Gastrocnemius medialis (tissue), 4 donors: ENCODE results near the gene MOGAT1.

ENCODE experiments used
- CTCF ChIP-seq, 5 experiments: fragments of 450-650 bp in 3 of 5; fragments of 200-600 bp in 2 of 5; sonication (generic) in 2 of 5; IDR thresholded peaks in 4 of 5; conservative IDR thresholded peaks in 1 of 5; 1 replicate in 4 of 5; 2 replicates in 1 of 5; pipeline ENCODE4 v1.5.1; 2016 to 2019; ENCODE audit warnings: antibody characterized with exemption in 5 of 5, mild to moderate bottlenecking in 3 of 5, moderate library complexity in 3 of 5
- POLR2A ChIP-seq, 2 donors: fragments of 450-650 bp; IDR thresholded peaks; one replicate each; pipeline ENCODE4 v1.6.1; 2017; ENCODE audit warnings: antibody characterized with exemption in 2 of 2, mild to moderate bottlenecking in 2 of 2, moderate library complexity in 2 of 2

- TF ChIP-seq POLR2A (IDR thresholded peaks at IDR 0.05) (peak; percentile 37 to 38), CTCF (IDR thresholded peaks at IDR 0.05 in 4 of 5, conservative IDR thresholded peaks at IDR 0.05 in 1 of 5) (no peak)
Observed at GRCh38 chr2:222709191-222709891, 37.9 kb downstream of the MOGAT1 start.
